NOMO-1 treated with dmso at 0.1 percent for 144 hours (cell line): ENCODE results near the gene TMEM218.

Source experiments
- DNase-seq: peaks from one replicate; lab custom pipeline; 2025; ENCODE audit not compliant: unreplicated experiment; lab: John Stamatoyannopoulos, UW

Gene TMEM218

DNA sequence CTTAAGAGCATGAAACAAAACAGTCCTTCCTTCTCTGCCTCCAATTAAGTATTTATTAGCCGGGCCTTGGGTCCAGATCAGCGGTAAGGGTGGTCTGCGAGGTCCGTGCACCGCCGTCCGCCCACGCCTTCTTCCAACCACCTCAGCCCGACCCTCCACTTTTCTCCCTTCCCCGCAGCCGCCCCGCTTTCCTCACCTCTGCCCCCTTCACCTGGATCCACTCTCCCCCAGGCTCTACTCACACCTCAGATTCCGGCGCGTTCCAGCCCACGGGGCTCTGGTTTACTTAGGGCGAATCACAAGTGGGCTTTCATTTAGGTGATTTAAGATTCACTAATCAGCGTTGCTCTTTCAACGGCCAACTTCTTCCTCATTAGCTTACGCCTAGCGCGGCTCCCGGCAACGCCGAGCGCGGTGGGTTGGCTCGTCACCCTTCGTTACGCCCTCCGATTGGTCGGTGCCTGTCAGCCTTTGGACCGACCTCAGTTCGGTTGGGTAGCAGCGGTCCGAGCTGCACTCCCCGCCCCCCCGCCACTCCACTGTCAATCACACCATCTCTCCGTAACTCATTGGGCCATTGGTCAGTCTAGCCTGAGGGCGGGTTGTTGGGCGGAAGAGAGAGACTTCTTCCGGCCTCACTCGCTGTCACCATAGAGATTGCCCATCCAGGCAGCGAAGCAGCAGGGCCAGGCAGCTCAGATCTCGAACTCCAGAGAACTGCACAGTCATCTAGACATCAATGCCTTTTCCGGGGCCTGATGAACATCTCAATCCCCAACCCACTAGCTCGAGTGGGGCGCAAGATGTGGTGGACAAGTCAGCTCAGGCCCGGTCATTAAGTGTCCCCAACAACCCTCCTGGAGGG, at the start of gene TMEM218:
TSS of gene TMEM218 (minus strand) at position 284 of the 865 bp plus-strand sequence. CDS start 9,385 bp downstream, outside the sequence.
- DNase-seq, result peak; percentile 98

DNA sequence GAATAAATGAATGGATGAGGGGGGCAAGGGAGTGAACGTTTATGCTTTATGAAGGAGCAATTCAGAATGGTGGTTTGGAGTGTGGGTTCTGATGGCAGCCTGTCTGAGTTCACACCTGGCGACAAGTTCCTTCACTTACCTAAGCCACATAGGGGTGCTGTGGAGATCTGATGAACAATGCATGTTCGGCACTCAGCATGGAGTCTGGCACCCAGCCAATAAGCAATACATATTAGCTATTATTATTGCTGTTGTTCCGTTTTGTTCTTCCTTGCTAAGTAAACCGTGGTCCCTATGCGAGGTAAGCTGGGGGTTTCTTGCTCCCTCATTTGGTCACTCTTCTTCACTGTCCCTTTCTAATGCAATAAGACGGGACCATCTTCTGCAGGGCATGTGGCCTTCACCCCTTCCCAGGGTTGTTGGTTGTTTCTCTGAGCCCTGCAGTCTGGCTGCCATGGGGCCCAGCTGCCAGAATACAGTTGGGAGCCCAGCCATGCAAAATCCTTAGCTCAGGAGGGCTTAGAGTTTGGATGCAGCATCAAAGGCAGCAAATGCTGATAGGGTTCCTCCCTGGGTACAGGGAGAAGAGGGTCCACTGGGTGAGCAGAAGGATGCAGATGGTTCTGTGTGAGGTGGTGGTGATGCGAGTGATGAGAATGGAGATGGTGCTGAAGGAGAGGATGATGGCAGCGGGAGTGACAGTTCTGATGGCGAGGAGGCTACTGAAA, 46.7 kb upstream of the TMEM218 start:
- no peak for DNase-seq

GRCh38 chr11:125157118-125157733, 45.8 kb upstream of the TMEM218 start:
- no peak for DNase-seq

DNA sequence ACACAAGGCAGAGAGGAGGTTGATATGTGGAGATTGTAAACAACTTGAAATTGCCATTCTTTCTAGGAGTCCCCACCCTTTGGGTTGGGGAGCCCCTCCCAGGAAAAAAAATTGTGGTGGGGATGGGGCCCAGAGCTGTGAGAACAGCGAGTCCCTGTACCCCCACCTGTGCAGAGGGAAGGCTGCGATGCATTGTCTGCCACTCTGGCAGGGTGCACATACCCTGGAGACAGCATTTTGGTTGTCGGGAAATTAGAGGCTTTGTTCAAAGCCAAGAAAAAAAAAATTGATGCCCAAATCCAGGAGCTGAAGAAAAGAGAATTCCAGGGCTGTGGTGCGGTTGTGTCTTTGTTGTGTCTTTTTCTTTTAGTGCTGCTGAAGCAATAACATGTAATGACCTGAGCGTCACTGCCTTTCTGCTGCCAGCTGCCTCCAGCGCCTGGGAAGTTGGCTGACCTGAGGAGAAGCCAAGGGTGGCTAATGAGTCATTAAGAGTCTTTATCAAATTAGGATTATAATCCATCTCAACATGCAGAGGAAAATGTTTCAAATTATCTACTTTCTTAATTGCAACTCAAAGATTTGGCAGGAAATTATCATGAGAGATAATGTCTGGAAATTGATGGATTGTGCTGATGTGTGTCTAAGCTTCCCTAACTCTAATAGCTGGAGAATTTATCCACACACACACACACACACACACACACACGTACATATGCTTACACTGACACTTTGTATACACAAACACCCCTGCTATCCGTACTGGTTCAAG, 45.1 kb upstream of the TMEM218 start:
- DNase-seq, result no peak

DNA sequence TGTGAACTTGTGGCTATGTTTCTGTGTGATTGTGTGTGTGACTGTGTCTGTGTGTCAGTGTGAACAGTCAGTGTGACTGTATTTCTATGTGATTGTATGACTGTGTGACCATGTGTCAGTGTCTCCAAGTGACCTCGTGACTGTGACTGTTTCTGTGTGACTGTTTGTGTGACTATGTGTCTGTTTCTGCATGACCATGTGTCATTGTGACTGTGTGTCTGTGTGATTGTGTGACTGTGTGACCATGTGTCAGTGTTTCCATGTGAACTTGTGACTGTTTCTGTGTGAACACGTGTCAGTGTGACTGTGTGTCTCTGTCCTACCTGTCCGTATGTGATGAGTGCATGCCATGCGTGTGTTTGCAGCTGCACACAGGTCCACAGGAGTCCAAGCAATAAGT, 44.3 kb upstream of the TMEM218 start:
- no peak for DNase-seq

DNA sequence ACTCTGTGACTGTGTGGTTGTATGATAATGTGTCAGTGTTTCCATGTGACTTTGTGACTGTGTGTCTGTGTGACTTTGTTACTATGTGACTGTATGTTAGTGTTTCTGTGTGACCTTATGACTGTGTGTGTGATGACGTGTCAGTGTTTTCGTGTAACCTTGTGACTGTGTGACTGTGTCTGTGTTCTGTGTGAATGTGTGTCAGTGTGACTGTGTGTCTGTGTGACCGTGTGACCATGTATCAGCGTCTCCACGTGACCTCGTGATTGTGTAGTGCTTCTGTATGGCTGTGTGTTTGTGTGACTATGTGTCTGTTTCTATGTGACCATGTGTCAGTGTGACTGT, 43.6 kb upstream of the TMEM218 start:
- DNase-seq, result no peak

- no peak for DNase-seq
These were observed 43.1 kb upstream of the TMEM218 start for GRCh38 chr11:125154378-125155099.

DNA sequence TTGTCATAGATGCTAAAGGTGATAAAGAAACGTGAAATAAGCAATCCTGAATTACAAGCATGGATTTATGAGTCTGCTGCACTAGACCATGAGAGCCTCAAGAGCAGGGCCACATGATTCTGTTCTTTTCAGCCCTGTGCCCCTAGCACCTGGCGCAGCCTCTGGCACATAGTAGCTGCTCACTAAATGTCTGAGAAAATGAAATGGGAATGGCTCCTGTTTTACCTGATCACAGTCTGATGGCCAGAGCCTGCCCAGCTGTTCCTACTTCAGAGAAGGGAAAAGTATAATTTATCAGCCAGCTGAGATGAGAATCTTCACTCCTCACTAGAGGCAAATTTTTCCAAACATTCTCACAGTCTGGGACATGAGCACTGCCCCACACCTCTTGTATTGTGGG, 42.4 kb upstream of the TMEM218 start:
- no peak for DNase-seq

DNA sequence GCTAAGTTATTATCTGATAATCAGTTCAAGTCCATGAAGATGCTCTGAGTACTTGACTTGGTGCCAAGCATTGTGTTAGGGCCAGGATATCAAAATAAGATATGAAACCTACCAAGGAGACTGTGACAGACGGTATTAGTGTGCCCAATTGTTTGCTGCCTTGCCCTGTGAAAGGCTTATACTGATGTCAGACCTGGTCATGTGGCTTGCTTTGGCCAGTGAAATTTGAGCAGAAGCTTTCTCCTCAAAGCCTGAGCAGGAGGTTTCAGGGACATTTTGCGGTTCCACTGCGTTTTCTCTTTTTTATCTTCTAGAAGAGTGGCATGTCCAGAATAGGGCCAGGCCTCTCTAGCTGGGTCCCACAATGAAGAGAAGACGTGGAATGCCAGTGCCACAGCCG, 37.3 kb upstream of the TMEM218 start:
- DNase-seq, result no peak

GRCh38 chr11:125148011-125148410, 36.6 kb upstream of the TMEM218 start:
- DNase-seq, result no peak

- no peak for DNase-seq
These were observed 35.9 kb upstream of the TMEM218 start for GRCh38 chr11:125147280-125147679.

GRCh38 chr11:125146232-125146631, 34.8 kb upstream of the TMEM218 start:
- DNase-seq, result no peak

- DNase-seq, result peak; percentile 10
These were observed 30.5 kb upstream of the TMEM218 start for GRCh38 chr11:125141686-125142535.

DNA sequence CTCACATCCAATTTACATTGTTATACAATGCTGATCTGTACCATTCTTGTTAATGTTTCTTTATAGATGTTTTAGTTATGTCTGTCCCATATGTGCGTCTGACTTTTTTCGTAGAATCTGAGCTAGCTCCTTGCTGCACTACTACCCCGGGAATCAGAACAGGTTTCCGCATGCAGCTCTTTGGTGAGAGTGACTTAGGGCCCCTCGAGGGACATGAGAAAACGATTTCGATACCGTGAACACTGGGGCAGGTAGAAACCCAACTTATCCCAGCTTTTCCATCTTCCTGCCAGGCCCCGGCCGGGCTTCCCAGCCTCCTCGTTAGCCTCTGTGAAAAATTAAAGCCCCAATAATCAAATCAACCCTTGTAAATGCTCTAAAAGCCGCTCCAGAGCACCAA, 29.8 kb upstream of the TMEM218 start:
- DNase-seq, result no peak

GRCh38 chr11:125140233-125140632, 28.8 kb upstream of the TMEM218 start:
- no peak for DNase-seq

DNA sequence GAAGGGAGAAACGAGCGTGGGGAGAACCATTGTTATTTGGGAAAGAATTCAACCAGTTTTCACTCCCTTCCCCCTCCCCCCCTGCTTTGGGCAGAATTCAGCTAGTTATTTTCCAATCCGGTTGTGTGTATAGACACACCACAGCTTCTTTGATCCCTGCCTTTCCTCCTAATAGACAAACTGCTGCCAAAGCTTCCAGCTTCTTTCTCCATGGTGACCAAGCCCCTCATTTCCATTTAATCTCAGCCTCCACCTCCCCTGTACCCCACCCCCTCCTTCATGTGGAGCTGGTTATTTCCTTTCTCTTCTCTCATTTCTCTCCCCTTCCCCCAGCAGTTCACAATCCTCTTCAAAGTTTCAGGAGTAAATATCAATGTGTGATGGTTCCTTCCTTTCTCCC, 28.4 kb upstream of the TMEM218 start:
- DNase-seq, result no peak

- no peak for DNase-seq
These were observed 27.5 kb upstream of the TMEM218 start for GRCh38 chr11:125138966-125139365.

DNA sequence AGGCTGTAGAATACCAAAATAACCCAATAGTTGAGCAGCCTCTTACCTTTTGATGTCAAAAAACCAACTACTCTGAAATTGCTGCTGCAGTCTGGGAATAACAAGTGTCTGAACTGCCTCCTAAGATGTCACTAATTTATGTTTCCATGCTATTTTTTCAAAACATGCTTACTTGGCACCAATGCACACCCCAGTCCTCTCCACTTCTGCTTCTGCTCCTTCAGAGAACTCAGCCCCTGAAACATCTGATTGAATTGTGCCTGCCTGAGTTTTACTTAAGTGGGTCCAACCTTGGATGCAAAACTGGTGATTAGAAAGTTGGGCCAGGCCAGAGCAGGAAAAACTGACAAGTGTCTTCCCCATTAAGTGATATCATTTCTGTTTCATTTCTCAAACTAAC, 24.6 kb upstream of the TMEM218 start:
- DNase-seq, result no peak

DNA sequence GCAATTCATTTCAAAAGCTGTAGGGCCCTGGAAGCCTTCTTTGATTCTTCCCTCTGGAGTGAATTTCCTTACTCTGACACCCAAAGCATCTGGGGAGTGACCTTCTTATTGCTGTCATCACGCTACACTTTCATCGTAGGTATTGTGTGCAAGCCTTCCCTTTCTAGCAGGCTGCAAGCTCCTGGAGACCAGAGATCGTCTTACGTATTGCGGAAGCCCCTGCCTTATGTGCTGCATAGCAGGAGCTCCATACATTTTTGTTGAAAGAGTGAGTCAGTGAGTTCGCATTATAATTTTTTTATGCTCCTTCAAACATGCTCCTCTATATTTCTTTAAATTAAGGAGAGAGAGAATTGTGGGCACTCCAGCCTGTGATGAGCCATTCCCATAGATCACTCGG, 21.2 kb upstream of the TMEM218 start:
- DNase-seq, result no peak

DNA sequence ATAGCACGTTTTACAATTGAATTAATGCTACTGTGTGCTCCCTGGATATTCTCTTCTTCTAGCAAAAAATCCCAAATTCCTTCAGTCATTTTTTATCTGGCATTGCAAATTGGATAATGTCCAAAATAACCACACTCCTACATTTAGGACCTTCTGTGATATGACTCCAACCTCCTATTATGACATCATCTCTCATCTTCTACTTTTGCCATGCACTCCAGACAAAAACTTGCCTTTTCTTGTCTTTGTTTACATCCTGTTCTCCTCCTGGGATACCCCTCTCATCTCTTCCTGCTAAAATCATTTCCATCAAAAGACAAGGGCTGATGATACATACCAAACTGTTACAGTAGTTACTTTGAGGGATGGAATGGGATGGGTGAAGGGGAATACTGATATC, 20.6 kb upstream of the TMEM218 start:
- no peak for DNase-seq
